OCI-LY7 (cell line): ENCODE data around the gene RNASEH1.

Source experiments
- EZH2phosphoT487 ChIP-seq: fragments of 200-600 bp; sonication (generic); IDR thresholded peaks from 2 replicates; pipeline ENCODE4 v1.6.1; 2018; ENCODE audit warnings: low read depth, borderline replicate concordance, mild to moderate bottlenecking, mixed run types, antibody characterized with exemption, low read length, moderate library complexity, mixed read lengths
- TF ChIP-seq, protein P1 (sequence below): fragments of 200-600 bp; sonication (generic); conservative IDR thresholded peaks from 2 replicates; pipeline ENCODE4 v1.5.1; 2014; ENCODE audit warnings: mild to moderate bottlenecking, antibody characterized with exemption, low read length, moderate library complexity, mixed read lengths

DNA sequence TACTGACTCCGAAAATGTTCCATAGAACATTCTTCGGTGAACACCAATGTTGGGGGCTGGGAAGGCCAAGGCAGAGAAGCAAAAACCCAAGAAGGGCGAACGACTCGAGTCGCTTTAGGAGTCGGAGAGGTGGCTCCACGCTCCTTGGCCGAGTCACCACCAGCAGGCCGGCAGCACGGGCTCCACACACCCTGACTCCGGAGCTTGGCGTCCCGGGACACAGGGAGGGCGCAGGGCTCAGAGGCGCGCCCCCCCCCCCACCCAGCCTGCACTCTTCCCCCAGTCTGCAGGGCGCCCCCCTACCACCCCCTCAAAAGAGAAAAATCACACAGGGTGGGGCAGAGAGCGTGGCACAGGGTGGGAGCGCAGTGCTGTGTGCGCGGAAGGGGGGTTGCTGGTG lies 31.3 kb downstream of the RNASEH1 start:
- TF ChIP-seq, protein P1, sequence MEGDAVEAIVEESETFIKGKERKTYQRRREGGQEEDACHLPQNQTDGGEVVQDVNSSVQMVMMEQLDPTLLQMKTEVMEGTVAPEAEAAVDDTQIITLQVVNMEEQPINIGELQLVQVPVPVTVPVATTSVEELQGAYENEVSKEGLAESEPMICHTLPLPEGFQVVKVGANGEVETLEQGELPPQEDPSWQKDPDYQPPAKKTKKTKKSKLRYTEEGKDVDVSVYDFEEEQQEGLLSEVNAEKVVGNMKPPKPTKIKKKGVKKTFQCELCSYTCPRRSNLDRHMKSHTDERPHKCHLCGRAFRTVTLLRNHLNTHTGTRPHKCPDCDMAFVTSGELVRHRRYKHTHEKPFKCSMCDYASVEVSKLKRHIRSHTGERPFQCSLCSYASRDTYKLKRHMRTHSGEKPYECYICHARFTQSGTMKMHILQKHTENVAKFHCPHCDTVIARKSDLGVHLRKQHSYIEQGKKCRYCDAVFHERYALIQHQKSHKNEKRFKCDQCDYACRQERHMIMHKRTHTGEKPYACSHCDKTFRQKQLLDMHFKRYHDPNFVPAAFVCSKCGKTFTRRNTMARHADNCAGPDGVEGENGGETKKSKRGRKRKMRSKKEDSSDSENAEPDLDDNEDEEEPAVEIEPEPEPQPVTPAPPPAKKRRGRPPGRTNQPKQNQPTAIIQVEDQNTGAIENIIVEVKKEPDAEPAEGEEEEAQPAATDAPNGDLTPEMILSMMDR: no peak
- TF ChIP-seq EZH2phosphoT487: no peak
